ENCODE results near the gene PGPEP1. TPM values are rescaled to one million over a fixed set of nuclear protein-coding genes. Genes with fewer than 3 reads are reported as not detected.

Gene PGPEP1
- total and polyA plus RNA-seq, 11 donors, result 22.5 to 58.6 (median 43.6) TPM

GRCh38 chr19:18384775-18385174 is 44.4 kb downstream of the PGPEP1 start:
- peaks cover 0 to 48% (median 26%) of the 10 kb centered on the region in 12 donors for H3K4me1 ChIP-seq
- no peak for TF ChIP-seq POLR2A (IDR thresholded peaks at IDR 0.05)
- TF ChIP-seq CTCF (IDR thresholded peaks at IDR 0.05), result no peak
- H3K27ac ChIP-seq, result no peak overlapping the region
- intact Hi-C loops (cut with DNase I), result loop anchor here in 2 of 10 donors (5.0 to 10.0 kb wide), 2 partner anchors 32 to 110 kb away; partner anchors contain the start of gene IQCN (in 1 of the 2)
- H3K4me3 ChIP-seq, result no peak overlapping the region
- H3K36me3 ChIP-seq, result peaks cover 0 to 7% (median 0%) of the 10 kb centered on the region in 9 donors
- peaks cover 0 to 2% (median 0%) of the 10 kb centered on the region in 12 donors for H3K9me3 ChIP-seq
- DNase-seq, result no peak
- ATAC-seq, result no peak
- H3K27me3 ChIP-seq, result no peaks in the 10 kb centered on the region
- WGBS, 4 donors, result 78 to 91% (median 85%) methylated on average over 7 of the region's 7 CpGs

GRCh38 chr19:18385359-18385674 is 44.9 kb downstream of the PGPEP1 start:
- Histone ChIP-seq H3K36me3 (peaks cover 0 to 13% (median 0%) of the 10 kb centered on the region in 9 donors), H3K4me3 (no peak overlapping the region), H3K27ac (peak overlapping the region in 2 of 12 donors; percentile 25 to 32), H3K9me3 (peaks cover 0 to 4% (median 0%) of the 10 kb centered on the region in 12 donors), H3K27me3 (no peaks in the 10 kb centered on the region), H3K4me1 (peaks cover 0 to 43% (median 21%) of the 10 kb centered on the region in 12 donors)
- DNase-seq (no peak), ATAC-seq (no peak)
- intact Hi-C loops (cut with DNase I), result loop anchor here in 2 of 10 donors (5.0 to 10.0 kb wide), 2 partner anchors 33 to 111 kb away; partner anchors contain the start of gene IQCN (in 1 of the 2)
- 94 to 95% (median 95%) methylated on average over 3 of the region's 3 CpGs for WGBS, 4 donors
- TF ChIP-seq CTCF (IDR thresholded peaks at IDR 0.05) (no peak), POLR2A (IDR thresholded peaks at IDR 0.05) (no peak)

- H3K4me3 ChIP-seq, result peak within 1 kb of the TSS in 8 of 12 donors; percentile 9 to 59 (median 28)
- peak in 3 of 4 donors; percentile 43 to 50 (median 44) for ATAC-seq
Measured at GRCh38 chr19:18385675-18386542, 45.5 kb downstream of the PGPEP1 start, which contains the start of gene GDF15. Gene GDF15 (plus strand): TSS chr19:18386158. CDS start chr19:18386190, 32 bp downstream.

More at GRCh38 chr19:18385675-18386542, 45.5 kb downstream of the PGPEP1 start, which contains the start of gene GDF15:
- H3K36me3 ChIP-seq, result peaks cover 0 to 19% (median 0%) of the 10 kb centered on the region in 9 donors
- TF ChIP-seq CTCF (IDR thresholded peaks at IDR 0.05) (peak in 11 of 12 donors; percentile 18 to 52 (median 45)), POLR2A (IDR thresholded peaks at IDR 0.05) (no peak)
- peaks cover 0 to 4% (median 0%) of the 10 kb centered on the region in 12 donors for H3K9me3 ChIP-seq
- H3K27me3 ChIP-seq, result no peaks in the 10 kb centered on the region
- WGBS, 4 donors, result 41 to 49% (median 47%) methylated on average over 25 to 33 of the region's 33 CpGs
- peak; percentile 46 to 76 (median 56) for DNase-seq
- H3K4me1 ChIP-seq, result peaks cover 0 to 37% (median 16%) of the 10 kb centered on the region in 12 donors
- H3K27ac ChIP-seq, result peak within 1 kb of the TSS in 2 of 12 donors; percentile 25 to 86
- intact Hi-C loops (cut with DNase I), result loop anchor here in 2 of 10 donors (5.0 to 10.0 kb wide), 2 partner anchors 34 to 111 kb away; partner anchors contain the start of gene IQCN (in 1 of the 2)

Data from heart left ventricle (tissue), 16 donors.